ENCODE data around the gene PARD3.

- TF ChIP-seq CTCF (IDR thresholded peaks at IDR 0.05) (no peak), POLR2A (IDR thresholded peaks at IDR 0.05; ENCODE audit: low read depth) (no peak), POLR2AphosphoS5 (IDR thresholded peaks at IDR 0.05) (no peak)
Observed at GRCh38 chr10:34188221-34188620, 626.9 kb downstream of the PARD3 start.
